Epithelial cell of alveolus of lung (primary cell): ENCODE results near the gene YARS2. TPM values are rescaled to one million over a fixed set of nuclear protein-coding genes. Genes with fewer than 3 reads are reported as not detected.

ENCODE experiments used
- total RNA-seq: library from RNA; depleted of rRNA; stranded (reverse); fragments of >200 nt; gene quantifications from 2 replicates; pipeline ENCODE4 v1.2.1, GENCODE V29; 2015

Gene YARS2
- total RNA-seq, result 25.4 and 36.3 TPM in 2 replicates

DNA sequence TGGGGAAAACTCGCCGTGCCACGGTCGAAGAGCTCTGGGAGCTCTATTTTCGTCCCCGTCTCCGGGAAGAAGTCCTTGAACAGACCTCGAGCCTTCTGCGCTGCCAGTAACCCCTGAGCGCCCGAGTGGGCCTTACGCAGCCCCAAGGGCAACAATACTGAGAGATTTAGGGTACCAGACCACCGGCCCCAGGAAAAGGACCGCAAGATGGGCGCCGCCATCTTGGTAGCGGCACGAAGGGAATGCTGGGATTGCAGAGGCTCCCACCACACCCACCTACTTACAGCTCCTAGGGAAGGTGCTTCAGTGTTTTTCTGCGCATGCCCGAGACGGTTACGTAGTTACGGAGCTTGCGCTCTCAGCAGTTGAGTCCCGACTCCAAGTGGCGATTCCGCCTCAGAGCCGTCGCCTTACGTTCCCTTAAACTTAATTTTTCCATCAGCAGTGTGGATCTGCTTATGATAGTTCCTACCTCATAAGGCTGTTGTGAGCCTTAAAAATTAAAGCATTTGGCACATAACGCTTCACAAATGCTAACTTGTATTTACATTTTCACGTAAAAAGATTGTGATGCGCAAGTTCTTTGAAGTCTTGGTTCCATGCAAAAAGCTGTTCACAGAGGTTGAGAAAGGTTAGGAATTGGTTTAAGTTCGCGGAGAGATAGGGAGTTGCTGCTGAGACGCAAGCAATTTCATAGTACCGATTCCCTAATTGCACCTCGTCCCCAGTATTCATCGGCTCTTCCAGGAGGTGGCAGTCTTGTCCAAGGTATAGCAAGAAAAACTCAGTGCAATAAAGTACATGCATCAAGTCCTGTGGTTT is at the start of gene YARS2:
TSS of gene YARS2 (minus strand) at position 244 of the 822 bp plus-strand sequence. CDS start at position 221, 23 bp downstream.

Other genes with a start within 250 kb of the YARS2 start
- 51.2 and 55.2 TPM in 2 replicates for gene DNM1L, start 76.6 kb downstream of the YARS2 start, total RNA-seq
- 0.64 and 6.7 TPM in 2 replicates for gene PKP2, start 140.9 kb upstream of the YARS2 start, total RNA-seq